SK-N-SH (cell line): ENCODE measurements around the gene DTX1.

ENCODE experiments used
- CHD2 ChIP-seq: fragments of 150-350 bp; IDR thresholded peaks from 2 replicates; pipeline ENCODE4 v1.6.1; 2018; ENCODE audit warnings: low read length; ENCODE audit not compliant: partially characterized antibody
- MAX ChIP-seq: IDR thresholded peaks from 2 replicates; pipeline ENCODE4 v1.4.0; 2012; ENCODE audit warnings: low read depth
- REST ChIP-seq: IDR thresholded peaks from 2 replicates; pipeline ENCODE4 v1.6.1; 2012; ENCODE audit warnings: mild to moderate bottlenecking, low read depth, low read length, moderate library complexity
- TF ChIP-seq, protein P1 (sequence below): fragments of 200-600 bp; sonication (generic); IDR thresholded peaks from 2 replicates; pipeline ENCODE4 v1.6.1; 2017; ENCODE audit warnings: antibody characterized with exemption, mild to moderate bottlenecking, moderate library complexity
- TF ChIP-seq, protein P2 (sequence below): fragments of 150-350 bp; IDR thresholded peaks from 2 replicates; pipeline ENCODE4 v1.6.1; 2017; ENCODE audit warnings: antibody characterized with exemption, low read length, low read depth, borderline replicate concordance

GRCh38 chr12:113108308-113108707 is 51.8 kb downstream of the DTX1 start:
- no peak for TF ChIP-seq CHD2
- TF ChIP-seq, protein P1, sequence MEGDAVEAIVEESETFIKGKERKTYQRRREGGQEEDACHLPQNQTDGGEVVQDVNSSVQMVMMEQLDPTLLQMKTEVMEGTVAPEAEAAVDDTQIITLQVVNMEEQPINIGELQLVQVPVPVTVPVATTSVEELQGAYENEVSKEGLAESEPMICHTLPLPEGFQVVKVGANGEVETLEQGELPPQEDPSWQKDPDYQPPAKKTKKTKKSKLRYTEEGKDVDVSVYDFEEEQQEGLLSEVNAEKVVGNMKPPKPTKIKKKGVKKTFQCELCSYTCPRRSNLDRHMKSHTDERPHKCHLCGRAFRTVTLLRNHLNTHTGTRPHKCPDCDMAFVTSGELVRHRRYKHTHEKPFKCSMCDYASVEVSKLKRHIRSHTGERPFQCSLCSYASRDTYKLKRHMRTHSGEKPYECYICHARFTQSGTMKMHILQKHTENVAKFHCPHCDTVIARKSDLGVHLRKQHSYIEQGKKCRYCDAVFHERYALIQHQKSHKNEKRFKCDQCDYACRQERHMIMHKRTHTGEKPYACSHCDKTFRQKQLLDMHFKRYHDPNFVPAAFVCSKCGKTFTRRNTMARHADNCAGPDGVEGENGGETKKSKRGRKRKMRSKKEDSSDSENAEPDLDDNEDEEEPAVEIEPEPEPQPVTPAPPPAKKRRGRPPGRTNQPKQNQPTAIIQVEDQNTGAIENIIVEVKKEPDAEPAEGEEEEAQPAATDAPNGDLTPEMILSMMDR, result no peak
- no peak for TF ChIP-seq MAX
- TF ChIP-seq, protein P2, sequence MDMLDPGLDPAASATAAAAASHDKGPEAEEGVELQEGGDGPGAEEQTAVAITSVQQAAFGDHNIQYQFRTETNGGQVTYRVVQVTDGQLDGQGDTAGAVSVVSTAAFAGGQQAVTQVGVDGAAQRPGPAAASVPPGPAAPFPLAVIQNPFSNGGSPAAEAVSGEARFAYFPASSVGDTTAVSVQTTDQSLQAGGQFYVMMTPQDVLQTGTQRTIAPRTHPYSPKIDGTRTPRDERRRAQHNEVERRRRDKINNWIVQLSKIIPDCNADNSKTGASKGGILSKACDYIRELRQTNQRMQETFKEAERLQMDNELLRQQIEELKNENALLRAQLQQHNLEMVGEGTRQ, result no peak
- TF ChIP-seq REST, result no peak
